ENCODE results near the gene CTBP2.

DNA sequence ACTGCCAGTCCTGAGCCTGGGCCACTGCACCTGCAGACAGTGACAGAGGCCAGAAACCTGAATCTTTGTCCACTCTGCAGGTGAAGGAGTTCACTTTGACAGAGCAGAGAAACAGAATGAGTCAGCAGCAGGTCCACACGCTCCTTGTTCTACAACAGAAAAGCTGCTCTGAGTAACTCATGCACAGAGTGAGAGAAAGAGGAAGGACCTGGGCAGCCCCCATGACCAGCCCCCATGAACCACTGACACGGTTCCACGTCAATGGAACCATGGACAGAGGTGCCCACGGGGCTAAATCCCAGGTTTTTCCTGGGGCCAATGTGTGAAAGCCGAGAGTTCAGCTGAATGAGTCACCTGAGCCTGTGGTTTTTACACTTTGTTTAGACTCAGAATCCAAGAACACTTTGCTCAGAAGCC is 40.8 kb upstream of the CTBP2 start:
- TF ChIP-seq, protein P1, sequence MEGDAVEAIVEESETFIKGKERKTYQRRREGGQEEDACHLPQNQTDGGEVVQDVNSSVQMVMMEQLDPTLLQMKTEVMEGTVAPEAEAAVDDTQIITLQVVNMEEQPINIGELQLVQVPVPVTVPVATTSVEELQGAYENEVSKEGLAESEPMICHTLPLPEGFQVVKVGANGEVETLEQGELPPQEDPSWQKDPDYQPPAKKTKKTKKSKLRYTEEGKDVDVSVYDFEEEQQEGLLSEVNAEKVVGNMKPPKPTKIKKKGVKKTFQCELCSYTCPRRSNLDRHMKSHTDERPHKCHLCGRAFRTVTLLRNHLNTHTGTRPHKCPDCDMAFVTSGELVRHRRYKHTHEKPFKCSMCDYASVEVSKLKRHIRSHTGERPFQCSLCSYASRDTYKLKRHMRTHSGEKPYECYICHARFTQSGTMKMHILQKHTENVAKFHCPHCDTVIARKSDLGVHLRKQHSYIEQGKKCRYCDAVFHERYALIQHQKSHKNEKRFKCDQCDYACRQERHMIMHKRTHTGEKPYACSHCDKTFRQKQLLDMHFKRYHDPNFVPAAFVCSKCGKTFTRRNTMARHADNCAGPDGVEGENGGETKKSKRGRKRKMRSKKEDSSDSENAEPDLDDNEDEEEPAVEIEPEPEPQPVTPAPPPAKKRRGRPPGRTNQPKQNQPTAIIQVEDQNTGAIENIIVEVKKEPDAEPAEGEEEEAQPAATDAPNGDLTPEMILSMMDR (IDR thresholded peaks at IDR 0.05), result no peak
- TF ChIP-seq POLR2A (IDR thresholded peaks at IDR 0.05; ENCODE audit: low read depth), result no peak
